Ectodermal cell (in vitro differentiated cells): ENCODE data around the gene AUH.
"Not testable (repeated sequence)": the region's sequence is repeated elsewhere in the genome, so short reads cannot be mapped to it uniquely, and the experiment has no call there.

Source experiments
- H3K27ac ChIP-seq: 2 replicates; pipeline ENCODE4 v1.7.0; 2013; ENCODE audit warnings: mild to moderate bottlenecking, low read depth, low read length; ENCODE audit not compliant: insufficient read depth, poor library complexity, severe bottlenecking
- H3K27me3 ChIP-seq: 2 replicates; pipeline ENCODE4 v1.7.0; 2013; ENCODE audit warnings: mild to moderate bottlenecking, low read length; ENCODE audit not compliant: insufficient read depth, control insufficient read depth, poor library complexity, severe bottlenecking
- H3K36me3 ChIP-seq: one replicate; pipeline ENCODE4 v1.7.0; 2013; ENCODE audit warnings: low read length; ENCODE audit not compliant: control insufficient read depth, insufficient read depth
- H3K4me1 ChIP-seq: one replicate; pipeline ENCODE4 v1.7.0; 2013; ENCODE audit warnings: low read length; ENCODE audit not compliant: control insufficient read depth, insufficient read depth
- H3K4me3 ChIP-seq: 2 replicates; pipeline ENCODE4 v1.7.0; 2013; ENCODE audit warnings: low read depth, low read length, control low read depth; ENCODE audit not compliant: insufficient read depth
- H3K9me3 ChIP-seq: 2 replicates; pipeline ENCODE4 v1.7.0; 2013; ENCODE audit warnings: mild to moderate bottlenecking, low read length, moderate library complexity; ENCODE audit not compliant: control insufficient read depth
- WGBS, 2 experiments: methylation state at CpG; one replicate each; pipeline ENCODE4 v1.1.7; 2013; ENCODE audit warnings: missing lambda C conversion rate in 2 of 2; 5-methylcytosine and 5-hydroxymethylcytosine counted together

Gene AUH

GRCh38 chr9:91395553-91396471 is 34.1 kb upstream of the AUH start:
- Histone ChIP-seq H3K27ac (no peak overlapping the region), H3K4me1 (no peaks in the 10 kb centered on the region), H3K36me3 (no peaks in the 10 kb centered on the region), H3K9me3 (no peaks in the 10 kb centered on the region), H3K4me3 (no peak overlapping the region), H3K27me3 (no peaks in the 10 kb centered on the region)
- 94 to 97% methylated on average over 6 to 7 of the region's 7 CpGs for WGBS, 2 experiments

GRCh38 chr9:91395106-91395552 is 33.4 kb upstream of the AUH start:
- WGBS, 2 experiments: 93% methylated on average over 4 of the region's 4 CpGs
- no peak overlapping the region for H3K27ac ChIP-seq
- H3K4me1 ChIP-seq: no peaks in the 10 kb centered on the region
- no peaks in the 10 kb centered on the region for H3K36me3 ChIP-seq
- no peaks in the 10 kb centered on the region for H3K9me3 ChIP-seq
- H3K4me3 ChIP-seq: no peak overlapping the region
- H3K27me3 ChIP-seq: no peaks in the 10 kb centered on the region

GRCh38 chr9:91393826-91394225 is 32.1 kb upstream of the AUH start:
- Histone ChIP-seq H3K4me3 (no peak overlapping the region), H3K36me3 (no peaks in the 10 kb centered on the region), H3K9me3 (no peaks in the 10 kb centered on the region), H3K27me3 (no peaks in the 10 kb centered on the region), H3K27ac (no peak overlapping the region), H3K4me1 (no peaks in the 10 kb centered on the region)
- 94 to 96% methylated on average over 4 to 5 of the region's 5 CpGs for WGBS, 2 experiments

- Histone ChIP-seq H3K27ac (no peak overlapping the region), H3K4me1 (no peaks in the 10 kb centered on the region), H3K4me3 (no peak overlapping the region), H3K36me3 (no peaks in the 10 kb centered on the region), H3K27me3 (no peaks in the 10 kb centered on the region), H3K9me3 (no peaks in the 10 kb centered on the region)
- WGBS, 2 experiments: 100% methylated on average over 1 of the region's 1 CpG; no CpG with 5 or more reads in 1 of the 2 experiments
Observed at GRCh38 chr9:91392435-91392834, 30.7 kb upstream of the AUH start.

GRCh38 chr9:91391818-91392217 is 30.1 kb upstream of the AUH start:
- Histone ChIP-seq H3K4me1 (no peaks in the 10 kb centered on the region), H3K27ac (no peak overlapping the region), H3K9me3 (no peaks in the 10 kb centered on the region), H3K36me3 (no peaks in the 10 kb centered on the region), H3K27me3 (no peaks in the 10 kb centered on the region), H3K4me3 (no peak overlapping the region)
- 94 to 98% methylated on average over 2 of the region's 2 CpGs for WGBS, 2 experiments

GRCh38 chr9:91391412-91391811 is 29.7 kb upstream of the AUH start:
- 88 to 93% methylated on average over 5 of the region's 5 CpGs for WGBS, 2 experiments
- Histone ChIP-seq H3K36me3 (no peaks in the 10 kb centered on the region), H3K9me3 (no peaks in the 10 kb centered on the region), H3K4me1 (no peaks in the 10 kb centered on the region), H3K4me3 (no peak overlapping the region), H3K27me3 (no peaks in the 10 kb centered on the region), H3K27ac (no peak overlapping the region)

- not testable (repeated sequence) for H3K36me3 ChIP-seq, H3K4me3 ChIP-seq, H3K9me3 ChIP-seq, H3K27ac ChIP-seq, H3K27me3 ChIP-seq, H3K4me1 ChIP-seq
- 85 to 95% methylated on average over 4 of the region's 4 CpGs for WGBS, 2 experiments
Observed at GRCh38 chr9:91389686-91390085, 28.0 kb upstream of the AUH start.

GRCh38 chr9:91386765-91387164 is 25.0 kb upstream of the AUH start:
- Histone ChIP-seq H3K4me3 (no peak overlapping the region), H3K9me3 (no peaks in the 10 kb centered on the region), H3K27me3 (no peaks in the 10 kb centered on the region), H3K4me1 (no peaks in the 10 kb centered on the region), H3K27ac (no peak overlapping the region), H3K36me3 (no peaks in the 10 kb centered on the region)

GRCh38 chr9:91384954-91385353 is 23.2 kb upstream of the AUH start:
- H3K27ac ChIP-seq: no peak overlapping the region
- no peaks in the 10 kb centered on the region for H3K4me1 ChIP-seq
- H3K36me3 ChIP-seq: no peaks in the 10 kb centered on the region
- no peaks in the 10 kb centered on the region for H3K27me3 ChIP-seq
- H3K4me3 ChIP-seq: no peak overlapping the region
- WGBS, 2 experiments: 83 to 93% methylated on average over 1 of the region's 1 CpG
- no peaks in the 10 kb centered on the region for H3K9me3 ChIP-seq

GRCh38 chr9:91383577-91383976 is 21.9 kb upstream of the AUH start:
- no peak overlapping the region for H3K27ac ChIP-seq

More at GRCh38 chr9:91383577-91383976, 21.9 kb upstream of the AUH start:
- no peaks in the 10 kb centered on the region for H3K36me3 ChIP-seq
- no peaks in the 10 kb centered on the region for H3K27me3 ChIP-seq
- no peaks in the 10 kb centered on the region for H3K9me3 ChIP-seq
- H3K4me3 ChIP-seq: no peak overlapping the region
- H3K4me1 ChIP-seq: no peaks in the 10 kb centered on the region
